Neural crest cell (in vitro differentiated cells): ENCODE measurements around the gene PFKL. TPM values are rescaled to one million over a fixed set of nuclear protein-coding genes. Genes with fewer than 3 reads are reported as not detected.

ENCODE experiments used
- DNase-seq: peaks from one replicate; pipeline ENCODE4 v3.0.0; 2021; ENCODE audit warnings: low read depth, mixed read lengths, low spot score
- H3K27ac Mint-ChIP-seq: one replicate; pipeline ENCODE4 v1.8.0; 2021; ENCODE audit warnings: mild to moderate bottlenecking, mixed read lengths; ENCODE audit not compliant: unreplicated experiment
- H3K27me3 Mint-ChIP-seq: 2 replicates; pipeline ENCODE4 v1.8.0; 2021; ENCODE audit warnings: low read depth, mild to moderate bottlenecking, mixed read lengths
- H3K36me3 Mint-ChIP-seq: 2 replicates; pipeline ENCODE4 v1.8.0; 2021; ENCODE audit warnings: low read depth, mild to moderate bottlenecking, mixed read lengths
- H3K4me1 Mint-ChIP-seq: 2 replicates; pipeline ENCODE4 v1.8.0; 2021; ENCODE audit warnings: mixed read lengths
- H3K4me3 Mint-ChIP-seq: one replicate; pipeline ENCODE4 v1.8.0; 2021; ENCODE audit warnings: mild to moderate bottlenecking, mixed read lengths
- H3K9me3 Mint-ChIP-seq: 2 replicates; pipeline ENCODE4 v1.8.0; 2021; ENCODE audit warnings: mixed read lengths
- total RNA-seq: library from RNA; stranded (reverse); gene quantifications from 2 replicates; pipeline ENCODE4 v1.2.1, GENCODE V29; 2021
- TF ChIP-seq, protein P1 (sequence below): fragments of 200-600 bp; sonication (generic); conservative IDR thresholded peaks from 2 replicates; pipeline ENCODE4 v1.5.0; 2021; ENCODE audit warnings: antibody characterized with exemption, mild to moderate bottlenecking

The PFKL gene
- total RNA-seq, 1 donor from 2014 or later = 96.1 TPM

- no peaks in the 10 kb centered on the region for H3K9me3 Mint-ChIP-seq
- H3K4me3 Mint-ChIP-seq = peak overlapping the region; percentile 31
These were observed 36.6 kb upstream of the PFKL start for GRCh38 chr21:44263221-44263760.

DNA sequence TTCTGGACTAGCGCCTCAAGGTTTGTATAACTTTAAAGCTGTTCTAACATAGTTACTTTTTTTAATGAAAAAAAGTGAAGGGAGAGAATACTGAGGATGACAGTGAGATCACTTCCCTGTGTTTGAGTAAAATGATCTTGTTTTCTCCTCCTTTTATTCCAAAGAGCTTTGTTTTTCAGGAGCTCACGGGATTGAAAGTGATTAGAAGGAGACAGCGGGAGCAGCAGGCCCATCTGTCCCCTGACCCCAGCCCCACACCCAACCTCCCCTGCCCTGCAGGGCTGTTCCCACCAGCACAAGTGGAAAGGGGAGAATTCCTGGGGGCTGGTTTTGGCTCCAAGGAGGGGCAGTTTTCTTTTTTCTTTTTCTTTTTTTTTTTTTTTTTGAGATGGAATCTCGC lies 36.1 kb upstream of the PFKL start:
- Mint-ChIP-seq H3K36me3 (no peaks in the 10 kb centered on the region), H3K27ac (no peak overlapping the region)

More at GRCh38 chr21:44263221-44263760, 36.6 kb upstream of the PFKL start:
- TF ChIP-seq, protein P1, sequence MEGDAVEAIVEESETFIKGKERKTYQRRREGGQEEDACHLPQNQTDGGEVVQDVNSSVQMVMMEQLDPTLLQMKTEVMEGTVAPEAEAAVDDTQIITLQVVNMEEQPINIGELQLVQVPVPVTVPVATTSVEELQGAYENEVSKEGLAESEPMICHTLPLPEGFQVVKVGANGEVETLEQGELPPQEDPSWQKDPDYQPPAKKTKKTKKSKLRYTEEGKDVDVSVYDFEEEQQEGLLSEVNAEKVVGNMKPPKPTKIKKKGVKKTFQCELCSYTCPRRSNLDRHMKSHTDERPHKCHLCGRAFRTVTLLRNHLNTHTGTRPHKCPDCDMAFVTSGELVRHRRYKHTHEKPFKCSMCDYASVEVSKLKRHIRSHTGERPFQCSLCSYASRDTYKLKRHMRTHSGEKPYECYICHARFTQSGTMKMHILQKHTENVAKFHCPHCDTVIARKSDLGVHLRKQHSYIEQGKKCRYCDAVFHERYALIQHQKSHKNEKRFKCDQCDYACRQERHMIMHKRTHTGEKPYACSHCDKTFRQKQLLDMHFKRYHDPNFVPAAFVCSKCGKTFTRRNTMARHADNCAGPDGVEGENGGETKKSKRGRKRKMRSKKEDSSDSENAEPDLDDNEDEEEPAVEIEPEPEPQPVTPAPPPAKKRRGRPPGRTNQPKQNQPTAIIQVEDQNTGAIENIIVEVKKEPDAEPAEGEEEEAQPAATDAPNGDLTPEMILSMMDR = no peak
- no peaks in the 10 kb centered on the region for H3K27me3 Mint-ChIP-seq
- H3K36me3 Mint-ChIP-seq = no peaks in the 10 kb centered on the region
- DNase-seq = peak; percentile 44
- H3K27ac Mint-ChIP-seq = no peak overlapping the region
- H3K4me1 Mint-ChIP-seq = peaks cover 5% of the 10 kb centered on the region

GRCh38 chr21:44265734-44266270 lies 34.1 kb upstream of the PFKL start:
- Mint-ChIP-seq H3K36me3 (no peaks in the 10 kb centered on the region), H3K27me3 (no peaks in the 10 kb centered on the region), H3K4me1 (peaks cover 5% of the 10 kb centered on the region), H3K27ac (no peak overlapping the region), H3K4me3 (no peak overlapping the region), H3K9me3 (no peaks in the 10 kb centered on the region)
- TF ChIP-seq, protein P1 = no peak
- DNase-seq = no peak

More for the DNA sequence above, 36.1 kb upstream of the PFKL start:
- H3K4me3 Mint-ChIP-seq = peak overlapping the region; percentile 31
- TF ChIP-seq, protein P1 = no peak
- peaks cover 5% of the 10 kb centered on the region for H3K4me1 Mint-ChIP-seq
- no peaks in the 10 kb centered on the region for H3K9me3 Mint-ChIP-seq
- DNase-seq = no peak
- H3K27me3 Mint-ChIP-seq = no peaks in the 10 kb centered on the region

GRCh38 chr21:44267655-44268142 lies 32.2 kb upstream of the PFKL start:
- TF ChIP-seq, protein P1 = no peak
- no peak overlapping the region for H3K27ac Mint-ChIP-seq
- DNase-seq = no peak
- no peaks in the 10 kb centered on the region for H3K36me3 Mint-ChIP-seq
- no peaks in the 10 kb centered on the region for H3K9me3 Mint-ChIP-seq
- H3K4me3 Mint-ChIP-seq = no peak overlapping the region
- no peaks in the 10 kb centered on the region for H3K27me3 Mint-ChIP-seq
- H3K4me1 Mint-ChIP-seq = peaks cover 5% of the 10 kb centered on the region

GRCh38 chr21:44269090-44269489 lies 30.8 kb upstream of the PFKL start:
- TF ChIP-seq, protein P1 = no peak
- H3K27me3 Mint-ChIP-seq = no peaks in the 10 kb centered on the region
- no peak overlapping the region for H3K27ac Mint-ChIP-seq
- no peaks in the 10 kb centered on the region for H3K36me3 Mint-ChIP-seq
- H3K4me3 Mint-ChIP-seq = no peak overlapping the region
- no peak for DNase-seq
- no peaks in the 10 kb centered on the region for H3K4me1 Mint-ChIP-seq
- no peaks in the 10 kb centered on the region for H3K9me3 Mint-ChIP-seq
